Ramos (cell line): ENCODE results near the gene TLE5.
"Not testable (repeated sequence)": the region's sequence is repeated elsewhere in the genome, so short reads cannot be mapped to it uniquely, and the experiment has no call there.

ENCODE experiments used
- in situ Hi-C: fragments of 300-500 bp; cut with MboI; formaldehyde crosslinking; loops from one replicate; pipeline ENCODE4 v1.14.3; 2022; ENCODE audit warnings: low sequenced_read_pairs; ENCODE audit not compliant: unreplicated experiment

Gene TLE5

GRCh38 chr19:3028305-3029064 is 33.8 kb downstream of the TLE5 start:
- in situ Hi-C loops = no loop called here

GRCh38 chr19:3027981-3028304 is 34.4 kb downstream of the TLE5 start:
- in situ Hi-C loops = no loop called here

- in situ Hi-C loops = no loop called here
Observed at GRCh38 chr19:3027292-3027691, 35.0 kb downstream of the TLE5 start.

GRCh38 chr19:3026768-3027167 is 35.5 kb downstream of the TLE5 start:
- in situ Hi-C loops = no loop called here

- in situ Hi-C loops = no loop called here
Observed at GRCh38 chr19:3025549-3025886, 36.8 kb downstream of the TLE5 start.

- in situ Hi-C loops = no loop called here
Observed at GRCh38 chr19:3024870-3025548, 37.3 kb downstream of the TLE5 start.

- in situ Hi-C loops = no loop called here
Observed at GRCh38 chr19:3024509-3024869, 37.8 kb downstream of the TLE5 start.

GRCh38 chr19:3020321-3020960 is 41.9 kb downstream of the TLE5 start:
- in situ Hi-C loops = no loop called here

- in situ Hi-C loops = no loop called here
Observed at GRCh38 chr19:3019211-3019854, 43.0 kb downstream of the TLE5 start.

GRCh38 chr19:3017923-3018322 is 44.4 kb downstream of the TLE5 start:
- in situ Hi-C loops = no loop called here

- in situ Hi-C loops = no loop called here
Observed at GRCh38 chr19:3015126-3016057, 46.9 kb downstream of the TLE5 start.

GRCh38 chr19:3014135-3014534 is 48.2 kb downstream of the TLE5 start:
- in situ Hi-C loops = no loop called here

- in situ Hi-C loops = no loop called here
Observed at GRCh38 chr19:3013263-3013725, 49.0 kb downstream of the TLE5 start.

GRCh38 chr19:3012621-3013262 is 49.6 kb downstream of the TLE5 start:
- in situ Hi-C loops = no loop called here

- in situ Hi-C loops = not testable (repeated sequence)
Observed at GRCh38 chr19:3012059-3012458, 50.2 kb downstream of the TLE5 start.

GRCh38 chr19:3010871-3011270 is 51.4 kb downstream of the TLE5 start:
- in situ Hi-C loops = no loop called here

- in situ Hi-C loops = no loop called here
Observed at GRCh38 chr19:3008994-3009393, 53.3 kb downstream of the TLE5 start.

GRCh38 chr19:3007975-3008374 is 54.3 kb downstream of the TLE5 start:
- in situ Hi-C loops = no loop called here

- in situ Hi-C loops = no loop called here
Observed at GRCh38 chr19:3006075-3006767, 56.1 kb downstream of the TLE5 start.
